H1 (cell line): ENCODE results near the gene SEPTIN7. TPM values are rescaled to one million over a fixed set of nuclear protein-coding genes. Genes with fewer than 3 reads are reported as not detected.

ENCODE experiments used
- CTCF ChIA-PET: fragments of 300-600 bp; sonication (Branson Sonifier 250); formaldehyde crosslinking; loops from one replicate; lab custom pipeline; 2021; ENCODE audit not compliant: partially characterized antibody; lab: Charles Lee
- POLR2A ChIA-PET: fragments of 300-600 bp; sonication (Branson Sonifier 250); formaldehyde crosslinking; loops from one replicate; lab custom pipeline; 2021; ENCODE audit warnings: inconsistent platforms; ENCODE audit not compliant: partially characterized antibody; lab: Charles Lee
- DNase-seq, 2 experiments: peaks; one replicate each; pipeline versions ENCODE4 v3.0.0 to v3.0.0-alpha.2; 2010 to 2022; ENCODE audit warnings: low spot score in 2 of 2, low read depth in 1 of 2, mixed read lengths in 1 of 2
- FAIRE-seq: peaks from 2 replicates; lab custom pipeline; 2011; peaks lifted over from hg19 to GRCh38; lab: Jason Lieb, UNC
- H2AFZ ChIP-seq: 2 replicates; pipeline ENCODE4 v1.8.1; 2012; ENCODE audit warnings: low read length, inconsistent platforms
- H2AK5ac ChIP-seq: 2 replicates; pipeline ENCODE4 v1.6.1; 2013; ENCODE audit warnings: low read depth, low read length
- H2BK120ac ChIP-seq: replicated peaks from 2 replicates; pipeline ENCODE3; 2013; ENCODE audit warnings: low read depth, low read length, inconsistent platforms
- H2BK12ac ChIP-seq: 2 replicates; pipeline ENCODE4 v1.6.1; 2013; ENCODE audit warnings: low read depth, low read length
- H2BK15ac ChIP-seq: 2 replicates; pipeline ENCODE4 v1.6.1; 2013; ENCODE audit warnings: low read length
- H2BK20ac ChIP-seq: 2 replicates; pipeline ENCODE4 v1.6.1; 2013; ENCODE audit warnings: low read length
- H2BK5ac ChIP-seq: 2 replicates; pipeline ENCODE4 v1.6.1; 2013; ENCODE audit warnings: low read depth, low read length
- H3K14ac ChIP-seq: 2 replicates; pipeline ENCODE4 v1.6.1; 2013; ENCODE audit warnings: inconsistent platforms; ENCODE audit not compliant: insufficient read length
- H3K18ac ChIP-seq: 2 replicates; pipeline ENCODE4 v1.6.1; 2013; ENCODE audit warnings: low read length; ENCODE audit errors: extremely low read depth
- H3K23ac ChIP-seq: 2 replicates; pipeline ENCODE4 v1.6.1; 2013; ENCODE audit warnings: inconsistent platforms; ENCODE audit not compliant: insufficient read length
- H3K23me2 ChIP-seq: 2 replicates; pipeline ENCODE4 v1.6.1; 2013; ENCODE audit warnings: low read depth, low read length
- H3K27ac ChIP-seq: 2 replicates; pipeline ENCODE4 v1.6.1; 2011; ENCODE audit warnings: low read depth, low read length, inconsistent platforms
- H3K27me3 ChIP-seq, 4 experiments: replicated peaks in 1 of 4; 1 replicate in 1 of 4; 2 replicates in 3 of 4; pipeline versions ENCODE4 v1.6.1 to v1.8.1; 2011 to 2013; ENCODE audit warnings: low read length in 3 of 4, mild to moderate bottlenecking in 3 of 4, inconsistent platforms in 2 of 4, mixed read lengths in 2 of 4, moderate library complexity in 1 of 4; ENCODE audit not compliant: control insufficient read depth in 3 of 4, insufficient read depth in 3 of 4; ENCODE audit errors: extremely low read depth in 1 of 4
- H3K36me3 ChIP-seq, 4 experiments: 2 replicates each; pipeline versions ENCODE4 v1.6.1 to v1.8.1; 2011 to 2013; ENCODE audit warnings: mild to moderate bottlenecking in 4 of 4, low read length in 3 of 4, moderate library complexity in 2 of 4, control low read depth in 1 of 4, inconsistent platforms in 1 of 4; ENCODE audit not compliant: insufficient read depth in 4 of 4, control insufficient read depth in 2 of 4
- H3K4ac ChIP-seq: replicated peaks from 2 replicates; pipeline ENCODE3; 2013; ENCODE audit warnings: low read length, low read depth, mixed read lengths, inconsistent platforms; ENCODE audit not compliant: insufficient read length
- H3K4me1 ChIP-seq, 4 experiments: replicated peaks in 1 of 4; 1 replicate in 1 of 4; 2 replicates in 3 of 4; pipeline versions ENCODE4 v1.6.1 to v1.8.1; 2011 to 2013; ENCODE audit warnings: low read length in 3 of 4, inconsistent platforms in 2 of 4, mixed read lengths in 1 of 4; ENCODE audit not compliant: insufficient read depth in 4 of 4, control insufficient read depth in 3 of 4
- H3K4me2 ChIP-seq, 2 experiments: 2 replicates each; pipeline versions ENCODE4 v1.6.1 to v1.8.1; 2011 to 2013; ENCODE audit warnings: low read depth in 2 of 2, low read length in 2 of 2, control low read depth in 1 of 2, inconsistent platforms in 1 of 2, mild to moderate bottlenecking in 1 of 2; ENCODE audit not compliant: insufficient read depth in 1 of 2
- H3K4me3 ChIP-seq, 4 experiments: fragments of 200-600, 300-600 bp in 1 of 4; sonication (generic), shearing (Covaris generic), sonication (Bioruptor Twin) in 1 of 4; 2 replicates each; pipeline versions ENCODE4 v1.5.1 to v1.8.1; 2011 to 2016; ENCODE audit warnings: low read length in 4 of 4, low read depth in 3 of 4, control low read depth in 2 of 4, inconsistent platforms in 2 of 4, mild to moderate bottlenecking in 2 of 4, mixed read lengths in 1 of 4, moderate library complexity in 1 of 4; ENCODE audit not compliant: insufficient read depth in 2 of 4; ENCODE audit errors: extremely low read depth in 1 of 4
- H3K56ac ChIP-seq: replicated peaks from 2 replicates; pipeline ENCODE3; 2013; ENCODE audit warnings: low read depth, mild to moderate bottlenecking, mixed read lengths, low read length, inconsistent platforms; ENCODE audit not compliant: insufficient read length
- H3K79me1 ChIP-seq: 2 replicates; pipeline ENCODE4 v1.6.1; 2013; ENCODE audit warnings: low read depth, low read length, control low read depth
- H3K79me2 ChIP-seq, 2 experiments: 2 replicates each; pipeline versions ENCODE4 v1.6.1 to v1.8.1; 2012 to 2013; ENCODE audit warnings: low read length in 2 of 2, mild to moderate bottlenecking in 2 of 2, inconsistent platforms in 1 of 2; ENCODE audit not compliant: insufficient read depth in 2 of 2, control insufficient read depth in 1 of 2
- H3K9ac ChIP-seq, 4 experiments: replicated peaks in 1 of 4; 1 replicate in 1 of 4; 2 replicates in 3 of 4; pipeline versions ENCODE4 v1.6.1 to v1.8.1; 2011 to 2013; ENCODE audit warnings: low read depth in 3 of 4, low read length in 3 of 4, control low read depth in 2 of 4, mild to moderate bottlenecking in 2 of 4, moderate library complexity in 2 of 4, inconsistent platforms in 1 of 4; ENCODE audit errors: extremely low read depth in 1 of 4
- H3K9me3 ChIP-seq, 2 experiments: 2 replicates each; pipeline versions ENCODE4 v1.6.1 to v1.8.1; 2012 to 2013; ENCODE audit warnings: mild to moderate bottlenecking in 2 of 2, moderate library complexity in 2 of 2, control low read depth in 1 of 2, inconsistent platforms in 1 of 2, low read depth in 1 of 2, low read length in 1 of 2, mixed read lengths in 1 of 2; ENCODE audit not compliant: insufficient read depth in 2 of 2
- H4K20me1 ChIP-seq, 2 experiments: replicated peaks in 1 of 2; 2 replicates each; pipeline versions ENCODE3 to v1.8.1; 2011 to 2013; ENCODE audit warnings: inconsistent platforms in 2 of 2, low read length in 2 of 2, mild to moderate bottlenecking in 1 of 2; ENCODE audit not compliant: insufficient read depth in 2 of 2, control insufficient read depth in 1 of 2
- H4K5ac ChIP-seq: 2 replicates; pipeline ENCODE4 v1.6.1; 2013; ENCODE audit warnings: low read length, low read depth, mixed read lengths, inconsistent platforms; ENCODE audit not compliant: insufficient read length
- H4K8ac ChIP-seq: 2 replicates; pipeline ENCODE4 v1.8.0; 2013; ENCODE audit warnings: mild to moderate bottlenecking, moderate library complexity, low read length, inconsistent platforms; ENCODE audit not compliant: insufficient read depth; ENCODE audit errors: extremely low read depth
- H4K91ac ChIP-seq: replicated peaks from 2 replicates; pipeline ENCODE3; 2013; ENCODE audit warnings: low read length, mixed read lengths, inconsistent platforms; ENCODE audit not compliant: insufficient read length
- BRCA1 ChIP-seq: IDR thresholded peaks from 2 replicates; pipeline ENCODE4 v1.6.1; 2012; ENCODE audit warnings: low read depth, low read length, improper control_type of control experiment
- GTF2F1 ChIP-seq: IDR thresholded peaks from 2 replicates; pipeline ENCODE4 v1.6.1; 2012; ENCODE audit warnings: low read depth, low read length, improper control_type of control experiment, borderline replicate concordance
- WGBS, 2 experiments: shearing (Covaris generic) in 1 of 2; methylation state at CpG; one replicate each; pipeline versions ENCODE4 v1.1.6 to v1.1.7; 2013 to 2015; ENCODE audit warnings: low lambda C conversion rate in 2 of 2, mixed read lengths in 2 of 2, inconsistent platforms in 1 of 2, low coverage in 1 of 2, missing lambda C conversion rate in 1 of 2; ENCODE audit not compliant: insufficient replicate concordance in 2 of 2, insufficient coverage in 1 of 2, insufficient read length in 1 of 2; ENCODE audit errors: extremely low coverage in 1 of 2, missing lambda C conversion rate in 1 of 2; 5-methylcytosine and 5-hydroxymethylcytosine counted together
- polyA plus RNA-seq, 7 experiments: library from polyadenylated mRNA; depleted of rRNA in 3 of 7; stranded (reverse) in 5 of 7; unstranded in 2 of 7; fragments of >200 nt in 5 of 7; fragments of 200-250 nt in 2 of 7; gene quantifications; 1 replicate in 5 of 7; 2 replicates in 1 of 7; 4 replicates in 1 of 7; pipeline versions ENCODE4 v1.2.1 to v1.2.3, GENCODE V29; 2011 to 2013; ENCODE audit warnings: missing spikeins in 2 of 7, mixed read lengths in 2 of 7
- total RNA-seq: library from RNA; stranded (reverse); fragmentation: NEBNext Ultra II Directional; extraction: Animal tissue kit (Norgen Biotek cat#: 25700); gene quantifications from 2 replicates; pipeline ENCODE4 v1.2.1, GENCODE V29; 2021

SEPTIN7 gene
- total and polyA plus RNA-seq, 2 of the 8 experiments (the other 6 are each of a cell fraction or from before 2014, with no cell fraction given): 85.3 to 183 TPM

DNA sequence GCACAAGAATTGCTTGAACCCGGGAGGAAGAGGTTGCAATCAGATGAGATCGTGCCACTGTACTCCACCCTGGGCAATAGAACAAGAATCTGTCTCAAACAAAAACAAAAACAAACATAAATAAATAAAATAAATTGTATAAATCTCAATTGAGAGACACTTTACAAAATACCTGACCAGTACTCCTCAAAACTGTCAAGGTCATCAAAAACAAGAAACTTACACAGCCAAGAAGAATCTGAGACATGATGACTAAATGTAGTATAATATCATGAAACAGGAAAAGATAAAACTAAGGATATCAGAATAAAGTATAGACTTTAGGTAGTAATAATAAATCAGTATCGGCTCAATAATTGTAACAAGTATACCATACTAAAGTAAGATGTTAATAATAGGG is 26.9 kb upstream of the SEPTIN7 start:
- FAIRE-seq: no peak
- Histone ChIP-seq H3K9ac (no peak overlapping the region), H2BK15ac (no peak overlapping the region)

More for the DNA sequence above, 26.9 kb upstream of the SEPTIN7 start:
- Histone ChIP-seq H2BK12ac (no peak overlapping the region), H3K9me3 (no peaks in the 10 kb centered on the region), H3K56ac (no peak overlapping the region), H3K27me3 (no peaks in the 10 kb centered on the region), H2BK5ac (no peak overlapping the region), H4K20me1 (no peaks in the 10 kb centered on the region), H3K36me3 (no peaks in the 10 kb centered on the region), H2AFZ (no peak overlapping the region), H2BK20ac (no peak overlapping the region), H3K27ac (no peak overlapping the region), H4K91ac (no peak overlapping the region), H3K79me1 (no peaks in the 10 kb centered on the region), H3K18ac (no peak overlapping the region), H3K23me2 (no peaks in the 10 kb centered on the region), H2BK120ac (no peak overlapping the region), H2AK5ac (no peak overlapping the region), H3K4me1 (no peaks in the 10 kb centered on the region), H3K4me2 (no peak overlapping the region), H3K4ac (no peak overlapping the region), H3K23ac (no peak overlapping the region), H3K79me2 (no peaks in the 10 kb centered on the region), H3K14ac (no peak overlapping the region), H3K4me3 (no peak overlapping the region), H4K8ac (no peak overlapping the region), H4K5ac (no peak overlapping the region)
- DNase-seq: no peak
- WGBS, 2 experiments: 94% methylated on average over 3 of the region's 3 CpGs; no CpG with 5 or more reads in 1 of the 2 experiments
- CTCF ChIA-PET: no interaction called here
- TF ChIP-seq GTF2F1 (no peak), BRCA1 (no peak)
- POLR2A ChIA-PET: no interaction called here
